ENCODE measurements around the gene ROMO1. TPM values are rescaled to one million over a fixed set of nuclear protein-coding genes. Genes with fewer than 3 reads are reported as not detected.

Gene ROMO1
- total and polyA plus RNA-seq, 2 of the 8 experiments (the other 6 are each of a cell fraction or from before 2014, with no cell fraction given) = 164 to 702 TPM

DNA sequence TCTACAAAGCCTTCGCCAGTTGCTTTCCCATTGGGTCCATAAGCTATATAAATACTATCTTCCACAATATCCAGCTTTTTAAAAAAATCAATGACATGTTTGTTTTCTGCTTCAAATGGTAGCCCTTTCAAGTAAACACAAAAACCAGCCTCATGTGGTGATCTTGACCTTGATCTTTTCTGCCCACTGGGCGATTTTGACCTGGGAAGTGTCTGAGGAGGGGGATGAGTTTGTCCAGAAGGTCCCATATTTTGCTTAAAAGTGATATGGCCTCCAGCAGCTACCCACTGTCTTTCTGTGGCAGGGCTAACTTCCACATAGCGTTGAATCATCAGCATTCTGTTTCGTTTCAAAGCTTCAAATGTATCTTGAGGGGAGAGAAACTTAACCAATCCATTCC, 45.3 kb upstream of the ROMO1 start (continued):
- TF ChIP-seq PHF8 (conservative IDR thresholded peaks at IDR 0.05; ENCODE audit: low read depth, low read length) = no peak
- TF ChIP-seq POLR2AphosphoS5 (IDR thresholded peaks at IDR 0.05; ENCODE audit: low read depth, low read length) = no peak
- no peak for TF ChIP-seq ATF3 (IDR thresholded peaks at IDR 0.05; ENCODE audit: insufficient read depth, low read depth, low read length)
- TF ChIP-seq BACH1 (IDR thresholded peaks at IDR 0.05; ENCODE audit: low read length) = no peak
- TF ChIP-seq TBP (IDR thresholded peaks at IDR 0.05; ENCODE audit: low read depth, low read length) = no peak
- TF ChIP-seq ASH2L (IDR thresholded peaks at IDR 0.05; ENCODE audit: low read length) = no peak
